ENCODE results near the gene ALDH1L1.

Gene ALDH1L1

DNA sequence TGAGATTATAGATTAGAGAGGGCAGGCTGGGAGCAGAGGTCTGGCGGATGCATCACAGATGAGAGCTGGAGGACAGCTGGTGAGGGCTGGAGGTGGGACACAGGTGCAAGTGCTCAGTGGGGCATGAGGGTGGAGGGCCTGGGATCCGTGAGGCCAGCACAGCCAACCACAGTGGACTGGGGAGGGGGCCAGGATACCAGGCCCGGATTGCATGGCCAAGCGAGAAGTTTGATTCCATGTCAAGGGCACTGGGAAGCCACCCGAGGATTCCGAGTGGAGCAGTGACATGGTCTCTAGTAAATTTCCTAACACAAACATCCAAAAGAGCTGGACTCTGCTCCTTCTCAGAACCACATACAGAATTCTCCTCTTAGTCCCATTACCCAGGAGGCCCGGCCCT, 52.5 kb downstream of the ALDH1L1 start:
- POLR2A ChIA-PET, result no interaction called here
- DNase-seq (ENCODE audit: extremely low spot score), result no peak
- CTCF ChIA-PET, result no interaction called here
- TF ChIP-seq ARNT (IDR thresholded peaks at IDR 0.05), result no peak
- no peak for TF ChIP-seq SUZ12 (IDR thresholded peaks at IDR 0.05)
- no peak for TF ChIP-seq FOXA1 (IDR thresholded peaks at IDR 0.05)
- TF ChIP-seq LEF1 (IDR thresholded peaks at IDR 0.05; ENCODE audit: borderline replicate concordance), result no peak
- no peak for TF ChIP-seq CTBP1 (IDR thresholded peaks at IDR 0.05; ENCODE audit: borderline replicate concordance)
- TF ChIP-seq ZNF384 (IDR thresholded peaks at IDR 0.05), result no peak
- no peak for TF ChIP-seq SP1 (IDR thresholded peaks at IDR 0.05)
- TF ChIP-seq NFRKB (IDR thresholded peaks at IDR 0.05), result no peak
- no peak for TF ChIP-seq HDGF (IDR thresholded peaks at IDR 0.05; ENCODE audit: borderline replicate concordance)
- TF ChIP-seq BHLHE40 (IDR thresholded peaks at IDR 0.05; ENCODE audit: borderline replicate concordance), result no peak
- no peak for TF ChIP-seq ELF4 (IDR thresholded peaks at IDR 0.05)
- TF ChIP-seq TARDBP (IDR thresholded peaks at IDR 0.05), result no peak
- TF ChIP-seq, protein P1, sequence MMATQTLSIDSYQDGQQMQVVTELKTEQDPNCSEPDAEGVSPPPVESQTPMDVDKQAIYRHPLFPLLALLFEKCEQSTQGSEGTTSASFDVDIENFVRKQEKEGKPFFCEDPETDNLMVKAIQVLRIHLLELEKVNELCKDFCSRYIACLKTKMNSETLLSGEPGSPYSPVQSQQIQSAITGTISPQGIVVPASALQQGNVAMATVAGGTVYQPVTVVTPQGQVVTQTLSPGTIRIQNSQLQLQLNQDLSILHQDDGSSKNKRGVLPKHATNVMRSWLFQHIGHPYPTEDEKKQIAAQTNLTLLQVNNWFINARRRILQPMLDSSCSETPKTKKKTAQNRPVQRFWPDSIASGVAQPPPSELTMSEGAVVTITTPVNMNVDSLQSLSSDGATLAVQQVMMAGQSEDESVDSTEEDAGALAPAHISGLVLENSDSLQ (IDR thresholded peaks at IDR 0.05), result no peak
- TF ChIP-seq FOXM1 (IDR thresholded peaks at IDR 0.05; ENCODE audit: borderline replicate concordance), result no peak
- TF ChIP-seq L3MBTL2 (conservative IDR thresholded peaks at IDR 0.05), result no peak
- TF ChIP-seq FOXK2 (IDR thresholded peaks at IDR 0.05), result no peak

DNA sequence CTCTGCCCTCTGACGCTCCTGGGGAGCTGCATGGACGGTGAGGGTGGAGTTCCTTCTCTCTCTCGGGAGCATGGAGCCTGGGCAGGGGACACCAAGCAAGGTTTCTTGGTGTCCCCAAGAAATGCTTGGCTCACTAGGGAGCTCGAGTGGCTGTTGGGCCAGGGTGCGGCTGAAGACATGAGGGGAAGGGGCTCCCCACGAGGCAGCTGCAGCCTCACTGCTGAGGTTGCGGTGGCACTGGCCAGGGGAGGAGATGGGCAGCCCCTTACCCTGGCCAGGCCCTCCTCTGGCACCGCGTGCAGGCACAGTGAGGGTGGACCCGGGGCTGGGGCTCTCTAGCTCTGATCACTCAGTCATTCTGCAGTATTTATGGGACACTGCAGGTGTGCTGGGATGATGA, 52.9 kb downstream of the ALDH1L1 start:
- CTCF ChIA-PET, result interaction anchor here (0.6 kb wide), 1 partner anchor 239 kb away, joined by 3 read pairs; no protein-coding TSS in a partner anchor
- no peak for TF ChIP-seq ELF4 (IDR thresholded peaks at IDR 0.05)
- TF ChIP-seq NFRKB (IDR thresholded peaks at IDR 0.05), result no peak
- no peak for TF ChIP-seq FOXM1 (IDR thresholded peaks at IDR 0.05; ENCODE audit: borderline replicate concordance)
- TF ChIP-seq SP1 (IDR thresholded peaks at IDR 0.05), result no peak
- no peak for TF ChIP-seq L3MBTL2 (conservative IDR thresholded peaks at IDR 0.05)
- TF ChIP-seq, protein P1 (IDR thresholded peaks at IDR 0.05), result no peak
- TF ChIP-seq CTBP1 (IDR thresholded peaks at IDR 0.05; ENCODE audit: borderline replicate concordance), result no peak
- TF ChIP-seq FOXK2 (IDR thresholded peaks at IDR 0.05), result no peak
- TF ChIP-seq LEF1 (IDR thresholded peaks at IDR 0.05; ENCODE audit: borderline replicate concordance), result no peak
- TF ChIP-seq TARDBP (IDR thresholded peaks at IDR 0.05), result no peak
- TF ChIP-seq ARNT (IDR thresholded peaks at IDR 0.05), result no peak
- TF ChIP-seq ZNF384 (IDR thresholded peaks at IDR 0.05), result no peak
- no peak for TF ChIP-seq SUZ12 (IDR thresholded peaks at IDR 0.05)
- TF ChIP-seq FOXA1 (IDR thresholded peaks at IDR 0.05), result no peak
- no peak for TF ChIP-seq HDGF (IDR thresholded peaks at IDR 0.05; ENCODE audit: borderline replicate concordance)
- TF ChIP-seq BHLHE40 (IDR thresholded peaks at IDR 0.05; ENCODE audit: borderline replicate concordance), result no peak
- no peak for DNase-seq (ENCODE audit: extremely low spot score)
- POLR2A ChIA-PET, result no interaction called here

DNA sequence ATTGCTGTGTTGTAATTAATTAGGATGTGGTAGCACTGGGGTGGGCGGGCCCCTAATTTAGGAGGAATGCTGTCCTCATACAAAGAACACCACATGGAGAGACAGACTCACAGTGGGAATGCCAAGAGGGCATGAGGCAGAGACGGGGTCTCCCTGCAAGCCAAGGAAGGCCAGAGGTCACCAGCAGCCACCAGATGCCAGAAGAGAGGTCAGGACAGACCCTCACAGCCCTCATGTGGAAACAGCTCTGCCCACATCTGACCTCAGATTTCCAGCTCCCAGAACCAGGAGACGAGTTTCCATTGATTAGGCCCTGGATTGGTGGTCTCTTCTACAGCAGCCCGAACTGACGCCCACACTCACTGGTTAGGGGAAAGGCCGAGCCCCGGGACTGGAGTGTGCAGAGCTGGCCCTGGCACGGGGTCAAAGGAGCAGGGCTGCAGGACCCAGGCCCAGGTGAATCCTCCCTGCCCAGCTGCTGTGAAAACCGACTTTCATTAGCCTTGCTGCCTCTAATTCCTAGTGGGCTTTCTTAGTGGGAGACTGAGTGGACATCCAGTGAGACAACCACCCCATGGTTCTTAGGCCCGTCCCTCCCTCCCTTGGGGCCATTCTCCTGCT, 53.5 kb downstream of the ALDH1L1 start:
- ChIA-PET CTCF (interaction anchor here (0.6 kb wide), 1 partner anchor 240 kb away, joined by 3 read pairs; no protein-coding TSS in a partner anchor), POLR2A (no interaction called here)
- TF ChIP-seq BHLHE40 (IDR thresholded peaks at IDR 0.05; ENCODE audit: borderline replicate concordance), result no peak
- TF ChIP-seq ZNF384 (IDR thresholded peaks at IDR 0.05), result no peak
- TF ChIP-seq CTBP1 (IDR thresholded peaks at IDR 0.05; ENCODE audit: borderline replicate concordance), result no peak
- TF ChIP-seq SUZ12 (IDR thresholded peaks at IDR 0.05), result no peak
- no peak for TF ChIP-seq LEF1 (IDR thresholded peaks at IDR 0.05; ENCODE audit: borderline replicate concordance)
- no peak for TF ChIP-seq NFRKB (IDR thresholded peaks at IDR 0.05)
- TF ChIP-seq SP1 (IDR thresholded peaks at IDR 0.05), result no peak
- TF ChIP-seq, protein P1 (IDR thresholded peaks at IDR 0.05), result no peak
- TF ChIP-seq TARDBP (IDR thresholded peaks at IDR 0.05), result no peak
- no peak for TF ChIP-seq ARNT (IDR thresholded peaks at IDR 0.05)
- no peak for DNase-seq (ENCODE audit: extremely low spot score)

DNA sequence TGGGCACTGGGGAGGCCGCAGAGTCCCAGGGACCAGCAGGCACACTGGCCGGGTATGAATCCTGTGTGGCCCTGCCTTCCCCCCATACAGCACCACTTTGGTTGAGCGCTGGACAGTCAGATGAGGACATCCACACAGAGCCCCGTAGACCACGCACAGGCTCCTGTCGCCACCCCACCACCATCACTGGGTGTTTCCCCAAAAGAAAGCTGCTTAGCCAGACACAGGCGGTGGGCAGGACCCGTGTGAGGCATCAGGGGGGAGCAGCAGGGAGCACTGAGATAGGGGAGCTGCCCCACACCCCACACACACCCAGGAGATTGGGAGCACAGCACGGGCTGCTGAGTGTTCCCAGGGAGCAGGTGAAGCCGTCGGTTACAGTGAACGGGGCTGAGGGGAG, 54.1 kb downstream of the ALDH1L1 start:
- ChIA-PET CTCF (no interaction called here), POLR2A (no interaction called here)
- no peak for DNase-seq (ENCODE audit: extremely low spot score)
- TF ChIP-seq L3MBTL2 (conservative IDR thresholded peaks at IDR 0.05) (no peak), ZNF384 (IDR thresholded peaks at IDR 0.05) (no peak), BHLHE40 (IDR thresholded peaks at IDR 0.05; ENCODE audit: borderline replicate concordance) (no peak), SUZ12 (IDR thresholded peaks at IDR 0.05) (no peak), FOXK2 (IDR thresholded peaks at IDR 0.05) (no peak), LEF1 (IDR thresholded peaks at IDR 0.05; ENCODE audit: borderline replicate concordance) (no peak), CTBP1 (IDR thresholded peaks at IDR 0.05; ENCODE audit: borderline replicate concordance) (no peak), TARDBP (IDR thresholded peaks at IDR 0.05) (no peak), FOXA1 (IDR thresholded peaks at IDR 0.05) (no peak), SP1 (IDR thresholded peaks at IDR 0.05) (no peak), ELF4 (IDR thresholded peaks at IDR 0.05) (no peak)

DNA sequence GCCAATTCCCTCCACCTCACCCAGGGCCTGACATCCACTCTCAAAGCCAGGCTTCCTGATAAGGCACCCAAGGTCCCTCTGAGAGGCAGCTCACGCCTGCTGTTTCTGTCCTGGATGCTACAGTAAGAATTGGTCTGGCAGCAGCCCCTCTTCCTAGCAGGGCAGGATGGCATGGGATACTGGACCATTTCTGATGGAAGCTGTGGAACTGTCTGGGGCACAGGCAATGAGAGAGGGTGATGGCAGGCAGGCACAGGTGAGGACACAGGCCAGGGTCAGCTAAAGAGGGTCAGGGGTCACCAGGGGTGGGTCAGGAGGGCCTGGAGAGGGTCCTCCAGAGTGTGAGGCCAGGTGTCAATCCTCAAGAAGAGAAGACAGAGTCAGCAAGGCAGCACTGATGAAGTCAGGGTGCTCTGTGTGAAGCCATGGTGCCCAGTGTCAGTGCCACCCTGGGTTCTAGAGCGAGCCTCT, 54.6 kb downstream of the ALDH1L1 start:
- TF ChIP-seq SUZ12 (IDR thresholded peaks at IDR 0.05) (no peak), NFRKB (IDR thresholded peaks at IDR 0.05) (no peak), FOXA1 (IDR thresholded peaks at IDR 0.05) (no peak)
- ChIA-PET CTCF (interaction anchor here (0.6 to 0.7 kb wide), 2 partner anchors 9 to 10 kb away, joined by 3 to 4 read pairs; no protein-coding TSS in a partner anchor), POLR2A (no interaction called here)
- no peak for DNase-seq (ENCODE audit: extremely low spot score)

DNA sequence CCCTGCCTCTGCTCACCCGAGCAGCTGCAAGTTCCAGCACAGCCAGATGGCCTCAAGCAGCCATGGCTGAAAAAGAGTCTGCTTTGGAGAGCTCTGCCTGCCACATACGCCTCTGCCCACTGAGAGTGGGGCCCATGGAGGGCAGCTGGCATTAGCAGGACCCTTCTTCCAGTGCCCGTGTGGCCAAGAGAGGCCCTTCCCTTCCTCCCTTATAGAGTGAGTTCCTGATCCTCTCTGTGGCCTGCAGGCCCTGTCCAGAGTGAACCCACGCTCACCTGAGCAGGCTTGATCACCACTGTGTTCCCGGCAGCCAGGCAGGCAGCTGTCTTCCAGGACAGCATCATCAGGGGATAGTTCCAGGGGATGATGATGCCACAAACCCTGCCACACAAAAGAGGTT, 55.0 kb downstream of the ALDH1L1 start:
- DNase-seq (ENCODE audit: extremely low spot score), result no peak
- POLR2A ChIA-PET, result no interaction called here
- TF ChIP-seq NFRKB (IDR thresholded peaks at IDR 0.05), result no peak
- TF ChIP-seq, protein P1 (IDR thresholded peaks at IDR 0.05), result no peak
- CTCF ChIA-PET, result interaction anchor here (0.6 to 0.7 kb wide), 2 partner anchors 9 to 10 kb away, joined by 3 to 4 read pairs; no protein-coding TSS in a partner anchor

Measured in HEK293T (cell line).